ENCODE results near the gene SRP9. TPM values are rescaled to one million over a fixed set of nuclear protein-coding genes. Genes with fewer than 3 reads are reported as not detected.

SRP9 gene
- total and polyA plus RNA-seq, 2 experiments from 2014 or later: 640 to 728 TPM

DNA sequence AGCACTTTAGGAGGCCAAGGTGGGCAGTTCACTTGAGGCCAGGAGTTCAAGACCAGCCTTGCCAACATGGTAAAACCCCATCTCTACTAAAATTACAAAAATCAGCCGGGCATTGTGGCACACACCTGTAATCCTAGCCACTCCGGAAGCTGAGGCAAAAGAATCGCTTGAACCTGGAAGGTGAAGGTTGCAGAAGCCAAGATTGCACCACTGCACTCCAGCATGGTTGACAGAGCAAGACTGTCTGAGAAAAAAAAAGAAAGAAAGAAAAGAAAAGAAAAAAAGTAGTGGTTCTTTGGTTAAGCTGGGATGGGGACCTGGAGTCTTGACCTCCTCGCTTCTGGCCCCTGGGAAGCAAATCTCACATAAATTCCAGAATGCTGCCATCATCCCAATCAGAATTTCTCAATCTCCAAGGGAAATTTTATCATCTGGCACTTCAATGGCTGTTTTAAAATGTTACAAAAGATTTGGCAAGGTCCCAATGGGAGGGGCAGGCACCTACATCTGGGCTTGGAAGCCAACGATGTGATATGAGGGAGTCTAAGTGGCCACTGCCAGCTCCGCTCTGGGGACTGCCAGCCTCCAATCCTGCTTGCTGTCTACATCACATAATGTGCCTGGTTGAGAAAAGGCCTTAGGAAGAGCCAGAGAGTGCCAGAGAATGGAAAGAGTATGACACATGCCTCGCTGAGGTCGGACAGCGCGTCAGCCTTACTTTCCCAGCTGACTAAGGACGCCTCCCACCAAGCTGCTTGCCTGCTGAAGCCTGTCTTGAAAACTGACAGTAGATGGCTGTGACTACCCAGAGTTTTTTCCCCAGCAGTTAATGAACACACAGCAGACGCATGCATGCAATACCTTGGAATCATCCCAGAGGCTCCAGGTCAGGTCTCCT is 42.1 kb upstream of the SRP9 start (continued):
- TF ChIP-seq, protein P1, sequence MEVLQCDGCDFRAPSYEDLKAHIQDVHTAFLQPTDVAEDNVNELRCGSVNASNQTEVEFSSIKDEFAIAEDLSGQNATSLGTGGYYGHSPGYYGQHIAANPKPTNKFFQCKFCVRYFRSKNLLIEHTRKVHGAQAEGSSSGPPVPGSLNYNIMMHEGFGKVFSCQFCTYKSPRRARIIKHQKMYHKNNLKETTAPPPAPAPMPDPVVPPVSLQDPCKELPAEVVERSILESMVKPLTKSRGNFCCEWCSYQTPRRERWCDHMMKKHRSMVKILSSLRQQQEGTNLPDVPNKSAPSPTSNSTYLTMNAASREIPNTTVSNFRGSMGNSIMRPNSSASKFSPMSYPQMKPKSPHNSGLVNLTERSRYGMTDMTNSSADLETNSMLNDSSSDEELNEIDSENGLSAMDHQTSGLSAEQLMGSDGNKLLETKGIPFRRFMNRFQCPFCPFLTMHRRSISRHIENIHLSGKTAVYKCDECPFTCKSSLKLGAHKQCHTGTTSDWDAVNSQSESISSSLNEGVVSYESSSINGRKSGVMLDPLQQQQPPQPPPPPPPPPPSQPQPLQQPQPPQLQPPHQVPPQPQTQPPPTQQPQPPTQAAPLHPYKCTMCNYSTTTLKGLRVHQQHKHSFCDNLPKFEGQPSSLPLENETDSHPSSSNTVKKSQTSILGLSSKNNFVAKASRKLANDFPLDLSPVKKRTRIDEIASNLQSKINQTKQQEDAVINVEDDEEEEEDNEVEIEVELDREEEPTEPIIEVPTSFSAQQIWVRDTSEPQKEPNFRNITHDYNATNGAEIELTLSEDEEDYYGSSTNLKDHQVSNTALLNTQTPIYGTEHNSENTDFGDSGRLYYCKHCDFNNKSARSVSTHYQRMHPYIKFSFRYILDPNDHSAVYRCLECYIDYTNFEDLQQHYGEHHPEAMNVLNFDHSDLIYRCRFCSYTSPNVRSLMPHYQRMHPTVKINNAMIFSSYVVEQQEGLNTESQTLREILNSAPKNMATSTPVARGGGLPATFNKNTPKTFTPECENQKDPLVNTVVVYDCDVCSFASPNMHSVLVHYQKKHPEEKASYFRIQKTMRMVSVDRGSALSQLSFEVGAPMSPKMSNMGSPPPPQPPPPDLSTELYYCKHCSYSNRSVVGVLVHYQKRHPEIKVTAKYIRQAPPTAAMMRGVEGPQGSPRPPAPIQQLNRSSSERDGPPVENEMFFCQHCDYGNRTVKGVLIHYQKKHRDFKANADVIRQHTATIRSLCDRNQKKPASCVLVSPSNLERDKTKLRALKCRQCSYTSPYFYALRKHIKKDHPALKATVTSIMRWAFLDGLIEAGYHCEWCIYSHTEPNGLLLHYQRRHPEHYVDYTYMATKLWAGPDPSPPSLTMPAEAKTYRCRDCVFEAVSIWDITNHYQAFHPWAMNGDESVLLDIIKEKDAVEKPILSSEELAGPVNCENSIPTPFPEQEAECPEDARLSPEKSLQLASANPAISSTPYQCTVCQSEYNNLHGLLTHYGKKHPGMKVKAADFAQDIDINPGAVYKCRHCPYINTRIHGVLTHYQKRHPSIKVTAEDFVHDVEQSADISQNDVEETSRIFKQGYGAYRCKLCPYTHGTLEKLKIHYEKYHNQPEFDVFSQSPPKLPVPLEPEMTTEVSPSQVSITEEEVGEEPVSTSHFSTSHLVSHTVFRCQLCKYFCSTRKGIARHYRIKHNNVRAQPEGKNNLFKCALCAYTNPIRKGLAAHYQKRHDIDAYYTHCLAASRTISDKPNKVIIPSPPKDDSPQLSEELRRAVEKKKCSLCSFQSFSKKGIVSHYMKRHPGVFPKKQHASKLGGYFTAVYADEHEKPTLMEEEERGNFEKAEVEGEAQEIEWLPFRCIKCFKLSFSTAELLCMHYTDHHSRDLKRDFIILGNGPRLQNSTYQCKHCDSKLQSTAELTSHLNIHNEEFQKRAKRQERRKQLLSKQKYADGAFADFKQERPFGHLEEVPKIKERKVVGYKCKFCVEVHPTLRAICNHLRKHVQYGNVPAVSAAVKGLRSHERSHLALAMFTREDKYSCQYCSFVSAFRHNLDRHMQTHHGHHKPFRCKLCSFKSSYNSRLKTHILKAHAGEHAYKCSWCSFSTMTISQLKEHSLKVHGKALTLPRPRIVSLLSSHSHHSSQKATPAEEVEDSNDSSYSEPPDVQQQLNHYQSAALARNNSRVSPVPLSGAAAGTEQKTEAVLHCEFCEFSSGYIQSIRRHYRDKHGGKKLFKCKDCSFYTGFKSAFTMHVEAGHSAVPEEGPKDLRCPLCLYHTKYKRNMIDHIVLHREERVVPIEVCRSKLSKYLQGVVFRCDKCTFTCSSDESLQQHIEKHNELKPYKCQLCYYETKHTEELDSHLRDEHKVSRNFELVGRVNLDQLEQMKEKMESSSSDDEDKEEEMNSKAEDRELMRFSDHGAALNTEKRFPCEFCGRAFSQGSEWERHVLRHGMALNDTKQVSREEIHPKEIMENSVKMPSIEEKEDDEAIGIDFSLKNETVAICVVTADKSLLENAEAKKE (CRISPR knock-in tag; IDR thresholded peaks at IDR 0.05): no peak

DNA sequence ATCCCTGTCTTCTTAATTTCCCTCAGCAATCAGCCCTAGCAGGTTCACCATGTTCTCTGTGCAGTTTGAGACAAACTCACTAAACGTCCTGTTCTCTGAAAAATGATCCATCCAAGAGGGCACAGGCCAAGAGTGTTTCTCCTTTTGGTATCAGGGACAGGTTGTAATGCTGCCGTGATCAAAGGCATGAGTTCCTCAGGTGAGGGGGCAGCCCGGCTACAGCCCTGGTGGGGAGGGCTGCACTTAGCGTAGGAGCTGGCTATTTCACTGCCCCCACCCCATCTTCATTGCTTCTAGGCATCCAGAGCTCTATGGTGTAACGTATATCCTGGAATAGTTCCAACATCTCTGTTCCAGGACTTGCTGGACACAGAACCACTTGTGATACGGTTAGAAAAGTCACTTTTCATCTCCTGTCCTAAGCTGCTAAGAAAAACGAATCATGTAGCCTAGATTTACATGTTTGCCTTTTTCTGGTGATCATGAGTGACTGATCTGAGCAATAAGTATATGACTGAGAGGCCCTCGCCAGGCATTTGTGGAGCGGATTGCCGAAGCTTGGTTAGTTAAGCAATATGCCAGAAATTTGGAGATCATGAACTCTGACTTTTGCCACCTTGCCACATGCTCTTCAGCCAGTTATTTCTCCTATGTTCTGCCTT is 41.1 kb upstream of the SRP9 start:
- Mint-ChIP-seq H3K36me3 (ENCODE audit: low read depth) (no peaks in the 10 kb centered on the region), H3K9me3 (no peaks in the 10 kb centered on the region), H3K4me1 (peaks cover 20% of the 10 kb centered on the region), H3K27ac (no peak overlapping the region), H3K27me3 (ENCODE audit: insufficient read depth, low read depth, poor library complexity) (peaks cover 4% of the 10 kb centered on the region), H3K4me3 (no peak overlapping the region)
- Histone ChIP-seq H3F3A (replicated peaks; ENCODE audit: low read depth) (no peaks in the 10 kb centered on the region), H2AFZ (no peak overlapping the region), H3K4me2 (no peak overlapping the region), H3K4me3 (no peak overlapping the region), H3K9me2 (ENCODE audit: insufficient read depth) (no peaks in the 10 kb centered on the region), H3K79me2 (replicated peaks; ENCODE audit: insufficient read depth) (no peaks in the 10 kb centered on the region), H4K20me1 (replicated peaks; ENCODE audit: insufficient read depth) (no peaks in the 10 kb centered on the region), H3K36me3 (ENCODE audit: insufficient read depth) (no peaks in the 10 kb centered on the region), H3K27me3 (ENCODE audit: insufficient read depth) (peaks cover 16% of the 10 kb centered on the region), H3K4me1 (ENCODE audit: insufficient read depth) (no peaks in the 10 kb centered on the region), H3K27ac (ENCODE audit: low read depth) (no peak overlapping the region)
- DNase-seq (ENCODE audit: low spot score) (no peak), ATAC-seq (no peak)
- TF ChIP-seq, protein P2, sequence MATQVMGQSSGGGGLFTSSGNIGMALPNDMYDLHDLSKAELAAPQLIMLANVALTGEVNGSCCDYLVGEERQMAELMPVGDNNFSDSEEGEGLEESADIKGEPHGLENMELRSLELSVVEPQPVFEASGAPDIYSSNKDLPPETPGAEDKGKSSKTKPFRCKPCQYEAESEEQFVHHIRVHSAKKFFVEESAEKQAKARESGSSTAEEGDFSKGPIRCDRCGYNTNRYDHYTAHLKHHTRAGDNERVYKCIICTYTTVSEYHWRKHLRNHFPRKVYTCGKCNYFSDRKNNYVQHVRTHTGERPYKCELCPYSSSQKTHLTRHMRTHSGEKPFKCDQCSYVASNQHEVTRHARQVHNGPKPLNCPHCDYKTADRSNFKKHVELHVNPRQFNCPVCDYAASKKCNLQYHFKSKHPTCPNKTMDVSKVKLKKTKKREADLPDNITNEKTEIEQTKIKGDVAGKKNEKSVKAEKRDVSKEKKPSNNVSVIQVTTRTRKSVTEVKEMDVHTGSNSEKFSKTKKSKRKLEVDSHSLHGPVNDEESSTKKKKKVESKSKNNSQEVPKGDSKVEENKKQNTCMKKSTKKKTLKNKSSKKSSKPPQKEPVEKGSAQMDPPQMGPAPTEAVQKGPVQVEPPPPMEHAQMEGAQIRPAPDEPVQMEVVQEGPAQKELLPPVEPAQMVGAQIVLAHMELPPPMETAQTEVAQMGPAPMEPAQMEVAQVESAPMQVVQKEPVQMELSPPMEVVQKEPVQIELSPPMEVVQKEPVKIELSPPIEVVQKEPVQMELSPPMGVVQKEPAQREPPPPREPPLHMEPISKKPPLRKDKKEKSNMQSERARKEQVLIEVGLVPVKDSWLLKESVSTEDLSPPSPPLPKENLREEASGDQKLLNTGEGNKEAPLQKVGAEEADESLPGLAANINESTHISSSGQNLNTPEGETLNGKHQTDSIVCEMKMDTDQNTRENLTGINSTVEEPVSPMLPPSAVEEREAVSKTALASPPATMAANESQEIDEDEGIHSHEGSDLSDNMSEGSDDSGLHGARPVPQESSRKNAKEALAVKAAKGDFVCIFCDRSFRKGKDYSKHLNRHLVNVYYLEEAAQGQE (IDR thresholded peaks at IDR 0.05; ENCODE audit: unreplicated experiment): no peak
- no peak for TF ChIP-seq NANOG (IDR thresholded peaks at IDR 0.05; ENCODE audit: borderline replicate concordance)
- no peak for TF ChIP-seq JUNB (IDR thresholded peaks at IDR 0.05; ENCODE audit: unreplicated experiment)

All from GM23338 (cell line).